Measurements from ENCODE around the gene CTNND2. TPM values are rescaled to one million over a fixed set of nuclear protein-coding genes. Genes with fewer than 3 reads are reported as not detected.

Gene CTNND2
- total RNA-seq, 1 donor = 1.9 TPM

DNA sequence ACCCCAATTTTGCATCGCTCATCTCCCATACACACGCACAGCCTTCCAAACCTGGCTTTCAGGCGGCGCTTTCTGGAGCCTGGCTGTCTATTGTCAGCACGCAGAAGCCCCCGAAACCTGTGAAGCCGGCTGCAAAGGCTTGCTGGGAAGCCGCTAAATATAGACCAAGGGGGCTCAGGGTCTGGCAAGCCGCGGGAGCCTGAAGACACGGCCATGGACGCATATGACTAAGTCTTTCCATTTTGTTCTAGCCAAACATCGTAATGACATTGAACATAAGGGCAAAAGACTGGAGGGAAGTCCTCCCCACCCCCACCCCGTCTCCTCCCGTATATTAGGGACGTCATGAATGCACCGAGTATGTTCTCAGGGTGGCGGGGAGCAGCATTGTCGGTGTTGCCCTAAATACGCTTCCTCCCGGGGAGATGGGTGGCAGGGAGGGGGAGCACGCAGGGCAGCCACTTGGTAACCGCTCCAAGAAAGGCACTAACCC, 1.1 kb downstream of the CTNND2 start:
- H3K4me3 ChIP-seq (ENCODE audit: low read depth, low read length) = no peak overlapping the region
- no peak for TF ChIP-seq CTCF (IDR thresholded peaks at IDR 0.05; ENCODE audit: insufficient read depth, low read length)
- no peak for DNase-seq (ENCODE audit: low read depth)

- H3K4me3 ChIP-seq (ENCODE audit: low read depth, low read length) = no peak overlapping the region
- no peak for TF ChIP-seq CTCF (IDR thresholded peaks at IDR 0.05; ENCODE audit: insufficient read depth, low read length)
Observed at GRCh38 chr5:11902201-11902619, 2.0 kb downstream of the CTNND2 start.

GRCh38 chr5:11898787-11899186, 5.5 kb downstream of the CTNND2 start:
- no peak for DNase-seq (ENCODE audit: low read depth)
- TF ChIP-seq CTCF (IDR thresholded peaks at IDR 0.05; ENCODE audit: insufficient read depth, low read length) = no peak

More at GRCh38 chr5:11902201-11902619, 2.0 kb downstream of the CTNND2 start:
- DNase-seq (ENCODE audit: low read depth) = no peak

DNA sequence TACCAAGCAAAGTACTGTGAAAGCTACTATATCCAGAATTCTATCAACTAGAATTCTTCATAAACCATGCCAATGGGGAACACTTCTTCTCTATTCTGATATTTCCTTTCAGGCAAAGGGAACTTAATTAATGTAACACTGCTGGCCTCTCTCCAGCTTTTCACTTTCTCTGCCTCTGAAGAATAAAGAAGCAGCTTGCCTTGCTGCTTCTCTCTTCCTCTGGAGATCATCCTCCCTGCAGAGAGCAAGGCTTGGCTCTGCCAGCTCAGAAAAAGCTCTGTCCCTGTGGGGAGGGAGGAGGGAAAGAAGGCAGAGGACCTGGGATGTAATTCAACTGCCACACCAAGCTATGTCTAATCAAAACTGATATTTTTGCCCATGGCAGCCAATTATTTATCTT, 6.5 kb downstream of the CTNND2 start:
- TF ChIP-seq CTCF (IDR thresholded peaks at IDR 0.05; ENCODE audit: insufficient read depth, low read length) = no peak
- DNase-seq (ENCODE audit: low read depth) = no peak
- no peak overlapping the region for H3K4me3 ChIP-seq (ENCODE audit: low read depth, low read length)

More at GRCh38 chr5:11898787-11899186, 5.5 kb downstream of the CTNND2 start:
- H3K4me3 ChIP-seq (ENCODE audit: low read depth, low read length) = no peak overlapping the region

GRCh38 chr5:11894992-11895391, 9.3 kb downstream of the CTNND2 start:
- no peak for TF ChIP-seq CTCF (IDR thresholded peaks at IDR 0.05; ENCODE audit: insufficient read depth, low read length)
- no peak overlapping the region for H3K4me3 ChIP-seq (ENCODE audit: low read depth, low read length)
- no peak for DNase-seq (ENCODE audit: low read depth)

DNA sequence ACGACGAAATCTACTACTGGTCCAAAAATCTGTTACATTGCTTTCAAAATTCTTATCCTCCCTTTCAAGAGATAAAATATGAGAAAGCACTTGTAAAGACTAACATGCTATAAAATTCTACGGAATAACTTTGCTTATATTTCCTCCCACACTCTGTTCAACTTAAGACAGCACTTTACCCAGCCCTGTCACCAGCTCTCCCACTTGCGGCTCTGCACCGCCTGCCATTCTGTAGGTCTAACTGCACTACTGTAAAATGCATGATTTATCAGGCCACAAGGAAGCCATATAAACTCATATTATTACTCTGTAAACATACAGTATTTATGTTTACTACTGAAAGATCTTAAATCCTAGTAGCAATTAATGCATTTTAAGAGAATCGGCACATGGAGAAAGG, 11.4 kb downstream of the CTNND2 start:
- no peak overlapping the region for H3K4me3 ChIP-seq (ENCODE audit: low read depth, low read length)
- DNase-seq (ENCODE audit: low read depth) = no peak
- TF ChIP-seq CTCF (IDR thresholded peaks at IDR 0.05; ENCODE audit: insufficient read depth, low read length) = no peak

GRCh38 chr5:11890777-11891176, 13.5 kb downstream of the CTNND2 start:
- H3K4me3 ChIP-seq (ENCODE audit: low read depth, low read length) = no peak overlapping the region
- TF ChIP-seq CTCF (IDR thresholded peaks at IDR 0.05; ENCODE audit: insufficient read depth, low read length) = no peak
- no peak for DNase-seq (ENCODE audit: low read depth)
